H1 (cell line): ENCODE results near the gene VEPH1. TPM values are rescaled to one million over a fixed set of nuclear protein-coding genes. Genes with fewer than 3 reads are reported as not detected.

ENCODE experiments used
- CTCF ChIA-PET: fragments of 300-600 bp; sonication (Branson Sonifier 250); formaldehyde crosslinking; loops from one replicate; lab custom pipeline; 2021; ENCODE audit not compliant: partially characterized antibody; lab: Charles Lee
- POLR2A ChIA-PET: fragments of 300-600 bp; sonication (Branson Sonifier 250); formaldehyde crosslinking; loops from one replicate; lab custom pipeline; 2021; ENCODE audit warnings: inconsistent platforms; ENCODE audit not compliant: partially characterized antibody; lab: Charles Lee
- DNase-seq, 2 experiments: peaks; one replicate each; pipeline versions ENCODE4 v3.0.0 to v3.0.0-alpha.2; 2010 to 2022; ENCODE audit warnings: low spot score in 2 of 2, low read depth in 1 of 2, mixed read lengths in 1 of 2
- FAIRE-seq: peaks from 2 replicates; lab custom pipeline; 2011; peaks lifted over from hg19 to GRCh38; lab: Jason Lieb, UNC
- H2AFZ ChIP-seq: 2 replicates; pipeline ENCODE4 v1.8.1; 2012; ENCODE audit warnings: low read length, inconsistent platforms
- H2AK5ac ChIP-seq: 2 replicates; pipeline ENCODE4 v1.6.1; 2013; ENCODE audit warnings: low read depth, low read length
- H2BK120ac ChIP-seq: replicated peaks from 2 replicates; pipeline ENCODE3; 2013; ENCODE audit warnings: low read depth, low read length, inconsistent platforms
- H2BK12ac ChIP-seq: 2 replicates; pipeline ENCODE4 v1.6.1; 2013; ENCODE audit warnings: low read depth, low read length
- H2BK15ac ChIP-seq: 2 replicates; pipeline ENCODE4 v1.6.1; 2013; ENCODE audit warnings: low read length
- H2BK20ac ChIP-seq: 2 replicates; pipeline ENCODE4 v1.6.1; 2013; ENCODE audit warnings: low read length
- H2BK5ac ChIP-seq: 2 replicates; pipeline ENCODE4 v1.6.1; 2013; ENCODE audit warnings: low read depth, low read length
- H3K14ac ChIP-seq: 2 replicates; pipeline ENCODE4 v1.6.1; 2013; ENCODE audit warnings: inconsistent platforms; ENCODE audit not compliant: insufficient read length
- H3K18ac ChIP-seq: 2 replicates; pipeline ENCODE4 v1.6.1; 2013; ENCODE audit warnings: low read length; ENCODE audit errors: extremely low read depth
- H3K23ac ChIP-seq: 2 replicates; pipeline ENCODE4 v1.6.1; 2013; ENCODE audit warnings: inconsistent platforms; ENCODE audit not compliant: insufficient read length
- H3K23me2 ChIP-seq: 2 replicates; pipeline ENCODE4 v1.6.1; 2013; ENCODE audit warnings: low read depth, low read length
- H3K27ac ChIP-seq: 2 replicates; pipeline ENCODE4 v1.6.1; 2011; ENCODE audit warnings: low read depth, low read length, inconsistent platforms
- H3K27me3 ChIP-seq, 4 experiments: replicated peaks in 1 of 4; 1 replicate in 1 of 4; 2 replicates in 3 of 4; pipeline versions ENCODE4 v1.6.1 to v1.8.1; 2011 to 2013; ENCODE audit warnings: low read length in 3 of 4, mild to moderate bottlenecking in 3 of 4, inconsistent platforms in 2 of 4, mixed read lengths in 2 of 4, moderate library complexity in 1 of 4; ENCODE audit not compliant: control insufficient read depth in 3 of 4, insufficient read depth in 3 of 4; ENCODE audit errors: extremely low read depth in 1 of 4
- H3K36me3 ChIP-seq, 4 experiments: 2 replicates each; pipeline versions ENCODE4 v1.6.1 to v1.8.1; 2011 to 2013; ENCODE audit warnings: mild to moderate bottlenecking in 4 of 4, low read length in 3 of 4, moderate library complexity in 2 of 4, control low read depth in 1 of 4, inconsistent platforms in 1 of 4; ENCODE audit not compliant: insufficient read depth in 4 of 4, control insufficient read depth in 2 of 4
- H3K4ac ChIP-seq: replicated peaks from 2 replicates; pipeline ENCODE3; 2013; ENCODE audit warnings: low read length, low read depth, mixed read lengths, inconsistent platforms; ENCODE audit not compliant: insufficient read length
- H3K4me1 ChIP-seq, 4 experiments: replicated peaks in 1 of 4; 1 replicate in 1 of 4; 2 replicates in 3 of 4; pipeline versions ENCODE4 v1.6.1 to v1.8.1; 2011 to 2013; ENCODE audit warnings: low read length in 3 of 4, inconsistent platforms in 2 of 4, mixed read lengths in 1 of 4; ENCODE audit not compliant: insufficient read depth in 4 of 4, control insufficient read depth in 3 of 4
- H3K4me2 ChIP-seq, 2 experiments: 2 replicates each; pipeline versions ENCODE4 v1.6.1 to v1.8.1; 2011 to 2013; ENCODE audit warnings: low read depth in 2 of 2, low read length in 2 of 2, control low read depth in 1 of 2, inconsistent platforms in 1 of 2, mild to moderate bottlenecking in 1 of 2; ENCODE audit not compliant: insufficient read depth in 1 of 2
- H3K4me3 ChIP-seq, 4 experiments: fragments of 200-600, 300-600 bp in 1 of 4; sonication (generic), shearing (Covaris generic), sonication (Bioruptor Twin) in 1 of 4; 2 replicates each; pipeline versions ENCODE4 v1.5.1 to v1.8.1; 2011 to 2016; ENCODE audit warnings: low read length in 4 of 4, low read depth in 3 of 4, control low read depth in 2 of 4, inconsistent platforms in 2 of 4, mild to moderate bottlenecking in 2 of 4, mixed read lengths in 1 of 4, moderate library complexity in 1 of 4; ENCODE audit not compliant: insufficient read depth in 2 of 4; ENCODE audit errors: extremely low read depth in 1 of 4
- H3K56ac ChIP-seq: replicated peaks from 2 replicates; pipeline ENCODE3; 2013; ENCODE audit warnings: low read depth, mild to moderate bottlenecking, mixed read lengths, low read length, inconsistent platforms; ENCODE audit not compliant: insufficient read length
- H3K79me1 ChIP-seq: 2 replicates; pipeline ENCODE4 v1.6.1; 2013; ENCODE audit warnings: low read depth, low read length, control low read depth
- H3K79me2 ChIP-seq, 2 experiments: 2 replicates each; pipeline versions ENCODE4 v1.6.1 to v1.8.1; 2012 to 2013; ENCODE audit warnings: low read length in 2 of 2, mild to moderate bottlenecking in 2 of 2, inconsistent platforms in 1 of 2; ENCODE audit not compliant: insufficient read depth in 2 of 2, control insufficient read depth in 1 of 2
- H3K9ac ChIP-seq, 4 experiments: replicated peaks in 1 of 4; 1 replicate in 1 of 4; 2 replicates in 3 of 4; pipeline versions ENCODE4 v1.6.1 to v1.8.1; 2011 to 2013; ENCODE audit warnings: low read depth in 3 of 4, low read length in 3 of 4, control low read depth in 2 of 4, mild to moderate bottlenecking in 2 of 4, moderate library complexity in 2 of 4, inconsistent platforms in 1 of 4; ENCODE audit errors: extremely low read depth in 1 of 4
- H3K9me3 ChIP-seq, 2 experiments: 2 replicates each; pipeline versions ENCODE4 v1.6.1 to v1.8.1; 2012 to 2013; ENCODE audit warnings: mild to moderate bottlenecking in 2 of 2, moderate library complexity in 2 of 2, control low read depth in 1 of 2, inconsistent platforms in 1 of 2, low read depth in 1 of 2, low read length in 1 of 2, mixed read lengths in 1 of 2; ENCODE audit not compliant: insufficient read depth in 2 of 2
- H4K20me1 ChIP-seq, 2 experiments: replicated peaks in 1 of 2; 2 replicates each; pipeline versions ENCODE3 to v1.8.1; 2011 to 2013; ENCODE audit warnings: inconsistent platforms in 2 of 2, low read length in 2 of 2, mild to moderate bottlenecking in 1 of 2; ENCODE audit not compliant: insufficient read depth in 2 of 2, control insufficient read depth in 1 of 2
- H4K5ac ChIP-seq: 2 replicates; pipeline ENCODE4 v1.6.1; 2013; ENCODE audit warnings: low read length, low read depth, mixed read lengths, inconsistent platforms; ENCODE audit not compliant: insufficient read length
- H4K8ac ChIP-seq: 2 replicates; pipeline ENCODE4 v1.8.0; 2013; ENCODE audit warnings: mild to moderate bottlenecking, moderate library complexity, low read length, inconsistent platforms; ENCODE audit not compliant: insufficient read depth; ENCODE audit errors: extremely low read depth
- H4K91ac ChIP-seq: replicated peaks from 2 replicates; pipeline ENCODE3; 2013; ENCODE audit warnings: low read length, mixed read lengths, inconsistent platforms; ENCODE audit not compliant: insufficient read length
- ASH2L ChIP-seq: fragments of 200-600, 300-600 bp; sonication (generic); IDR thresholded peaks from one replicate; pipeline ENCODE4 v1.7.1; 2017; ENCODE audit warnings: low read length
- BRCA1 ChIP-seq: IDR thresholded peaks from 2 replicates; pipeline ENCODE4 v1.6.1; 2012; ENCODE audit warnings: low read depth, low read length, improper control_type of control experiment
- JUN ChIP-seq: IDR thresholded peaks from 2 replicates; pipeline ENCODE4 v1.6.1; 2011; ENCODE audit warnings: low read depth, mild to moderate bottlenecking, improper control_type of control experiment, low read length
- KDM5A ChIP-seq: fragments of 200-600 bp; IDR thresholded peaks from 2 replicates; pipeline ENCODE4 v1.7.1; 2012; ENCODE audit warnings: mild to moderate bottlenecking, low read length, inconsistent platforms, mixed read lengths
- MAFK ChIP-seq: IDR thresholded peaks from 2 replicates; pipeline ENCODE4 v1.6.1; 2012; ENCODE audit warnings: low read depth, mild to moderate bottlenecking, improper control_type of control experiment, low read length
- NANOG ChIP-seq: IDR thresholded peaks from 2 replicates; pipeline ENCODE4 v1.6.1; 2011; ENCODE audit warnings: low read length, low read depth, mild to moderate bottlenecking, inconsistent platforms; ENCODE audit not compliant: insufficient read depth, poor library complexity, severe bottlenecking
- NRF1 ChIP-seq: IDR thresholded peaks from 2 replicates; pipeline ENCODE4 v1.6.1; 2011; ENCODE audit warnings: mild to moderate bottlenecking, low read depth, low read length, improper control_type of control experiment
- PHF8 ChIP-seq: fragments of 200-600 bp; sonication (generic); conservative IDR thresholded peaks from 2 replicates; pipeline ENCODE4 v1.7.1; 2012; ENCODE audit warnings: low read depth, mild to moderate bottlenecking, inconsistent platforms, low read length, moderate library complexity
- POLR2A ChIP-seq, 2 experiments: IDR thresholded peaks; 1 replicate in 1 of 2; 2 replicates in 1 of 2; pipeline ENCODE4 v1.6.1; 2011; ENCODE audit warnings: low read depth in 2 of 2, low read length in 2 of 2, mild to moderate bottlenecking in 2 of 2; ENCODE audit errors: control extremely low read depth in 1 of 2
- POLR2AphosphoS5 ChIP-seq: IDR thresholded peaks from 2 replicates; pipeline ENCODE4 v1.6.1; 2011; ENCODE audit warnings: low read depth, low read length
- RAD21 ChIP-seq, 2 experiments: IDR thresholded peaks in 1 of 2; conservative IDR thresholded peaks in 1 of 2; 2 replicates each; pipeline ENCODE4 v1.6.1; 2011; ENCODE audit warnings: low read depth in 2 of 2, low read length in 2 of 2, improper control_type of control experiment in 1 of 2, inconsistent platforms in 1 of 2, mild to moderate bottlenecking in 1 of 2, moderate library complexity in 1 of 2
- SIX5 ChIP-seq: IDR thresholded peaks from 2 replicates; pipeline ENCODE4 v1.6.1; 2011; ENCODE audit warnings: mild to moderate bottlenecking, low read depth, low read length
- SRF ChIP-seq: IDR thresholded peaks from 2 replicates; pipeline ENCODE4 v1.6.1; 2011; ENCODE audit warnings: mild to moderate bottlenecking, low read depth, low read length, moderate library complexity
- TAF1 ChIP-seq: IDR thresholded peaks from 2 replicates; pipeline ENCODE4 v1.6.1; 2011; ENCODE audit warnings: mild to moderate bottlenecking, low read depth, low read length
- TEAD4 ChIP-seq: IDR thresholded peaks from 2 replicates; pipeline ENCODE4 v1.6.1; 2012; ENCODE audit warnings: low read depth, low read length, inconsistent platforms, mixed read lengths
- ZNF274 ChIP-seq: IDR thresholded peaks from 2 replicates; pipeline ENCODE4 v1.7.0; 2012; ENCODE audit warnings: low read length, borderline replicate concordance; ENCODE audit errors: extremely low read depth
- WGBS, 2 experiments: shearing (Covaris generic) in 1 of 2; methylation state at CpG; one replicate each; pipeline versions ENCODE4 v1.1.6 to v1.1.7; 2013 to 2015; ENCODE audit warnings: low lambda C conversion rate in 2 of 2, mixed read lengths in 2 of 2, inconsistent platforms in 1 of 2, low coverage in 1 of 2, missing lambda C conversion rate in 1 of 2; ENCODE audit not compliant: insufficient replicate concordance in 2 of 2, insufficient coverage in 1 of 2, insufficient read length in 1 of 2; ENCODE audit errors: extremely low coverage in 1 of 2, missing lambda C conversion rate in 1 of 2; 5-methylcytosine and 5-hydroxymethylcytosine counted together
- polyA plus RNA-seq, 7 experiments: library from polyadenylated mRNA; depleted of rRNA in 3 of 7; stranded (reverse) in 5 of 7; unstranded in 2 of 7; fragments of >200 nt in 5 of 7; fragments of 200-250 nt in 2 of 7; gene quantifications; 1 replicate in 5 of 7; 2 replicates in 1 of 7; 4 replicates in 1 of 7; pipeline versions ENCODE4 v1.2.1 to v1.2.3, GENCODE V29; 2011 to 2013; ENCODE audit warnings: missing spikeins in 2 of 7, mixed read lengths in 2 of 7
- total RNA-seq: library from RNA; stranded (reverse); fragmentation: NEBNext Ultra II Directional; extraction: Animal tissue kit (Norgen Biotek cat#: 25700); gene quantifications from 2 replicates; pipeline ENCODE4 v1.2.1, GENCODE V29; 2021

The VEPH1 gene
- total and polyA plus RNA-seq, 2 of the 8 experiments (the other 6 are each of a cell fraction or from before 2014, with no cell fraction given), result 12.0 to 18.3 TPM

DNA sequence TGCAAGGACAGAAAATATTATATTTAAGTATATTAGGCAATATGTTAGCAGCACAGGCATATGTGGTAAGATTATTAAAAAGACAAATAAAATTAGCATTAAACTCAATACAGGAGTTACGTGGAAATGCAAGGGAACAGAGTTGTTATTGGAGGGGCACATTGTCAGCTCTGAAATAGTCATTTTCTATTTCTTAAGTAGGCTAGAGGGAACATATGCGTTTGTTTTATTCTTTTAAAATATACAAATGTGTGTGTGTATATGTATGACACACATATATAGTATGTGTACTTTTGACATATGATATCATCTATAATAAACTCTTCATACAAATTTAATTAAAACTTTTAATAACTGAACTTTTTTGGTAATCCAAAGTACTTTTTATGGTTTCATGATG lies 22.8 kb upstream of the VEPH1 start:
- Histone ChIP-seq H3K27me3 (no peaks in the 10 kb centered on the region), H3K27ac (no peak overlapping the region), H3K79me2 (no peaks in the 10 kb centered on the region), H2BK15ac (no peak overlapping the region), H2AFZ (no peak overlapping the region), H3K9ac (no peak overlapping the region), H3K23me2 (no peaks in the 10 kb centered on the region; the same call in 1 of the 2 replicates), H2BK20ac (no peak overlapping the region), H4K20me1 (no peaks in the 10 kb centered on the region), H3K18ac (no peak overlapping the region), H3K23ac (no peak overlapping the region), H3K56ac (no peak overlapping the region), H4K8ac (no peak overlapping the region), H3K79me1 (no peaks in the 10 kb centered on the region), H4K91ac (no peak overlapping the region), H3K9me3 (0 out of 4 replicates have a peak, but pooled peaks cover 0 to 4% of the 10 kb centered on the region in 2 experiments), H2BK120ac (no peak overlapping the region), H3K4ac (no peak overlapping the region), H4K5ac (no peak overlapping the region), H3K4me2 (no peak overlapping the region), H2AK5ac (no peak overlapping the region), H3K14ac (no peak overlapping the region), H2BK5ac (no peak overlapping the region), H3K4me1 (no peaks in the 10 kb centered on the region), H3K4me3 (no peak overlapping the region), H2BK12ac (no peak overlapping the region), H3K36me3 (no peaks in the 10 kb centered on the region)
- WGBS, 2 experiments, result 91% methylated on average over 2 of the region's 2 CpGs; no CpG with 5 or more reads in 1 of the 2 experiments
- DNase-seq (no peak), FAIRE-seq (no peak)
- POLR2A ChIA-PET, result no interaction called here
- CTCF ChIA-PET, result interaction anchor here (0.6 kb wide), 1 partner anchor 21 kb away, joined by 3 read pairs; no protein-coding TSS in a partner anchor
- TF ChIP-seq SRF (no peak), JUN (no peak), TEAD4 (no peak), NRF1 (no peak), ZNF274 (no peak), MAFK (no peak), ASH2L (no peak), POLR2A (IDR thresholded peaks at IDR 0.05; ENCODE audit: control extremely low read depth in 1 of 2, low read depth in 2 of 2, low read length in 2 of 2) (no peak), SIX5 (no peak), TAF1 (no peak), POLR2AphosphoS5 (no peak), PHF8 (no peak), RAD21 (IDR thresholded peaks at IDR 0.05 in 1 of 2, conservative IDR thresholded peaks at IDR 0.05 in 1 of 2; ENCODE audit: low read depth in 2 of 2, low read length in 2 of 2) (no peak), BRCA1 (no peak), KDM5A (no peak), NANOG (no peak)
